HT1080 (cell line): Measurements from ENCODE around the gene FMO2. TPM values are rescaled to one million over a fixed set of nuclear protein-coding genes. Genes with fewer than 3 reads are reported as not detected.

Source experiments
- DNase-seq: peaks from one replicate; pipeline ENCODE4 v3.0.0-alpha.2; 2015; ENCODE audit warnings: low read depth
- total RNA-seq: library from RNA; depleted of rRNA; stranded (reverse); fragments of >200 nt; shearing (Covaris generic); gene quantifications from 2 replicates; pipeline ENCODE4 v1.2.3, GENCODE V29; 2014

Gene FMO2
- total RNA-seq, 1 experiment from 2014 or later = not detected

DNA sequence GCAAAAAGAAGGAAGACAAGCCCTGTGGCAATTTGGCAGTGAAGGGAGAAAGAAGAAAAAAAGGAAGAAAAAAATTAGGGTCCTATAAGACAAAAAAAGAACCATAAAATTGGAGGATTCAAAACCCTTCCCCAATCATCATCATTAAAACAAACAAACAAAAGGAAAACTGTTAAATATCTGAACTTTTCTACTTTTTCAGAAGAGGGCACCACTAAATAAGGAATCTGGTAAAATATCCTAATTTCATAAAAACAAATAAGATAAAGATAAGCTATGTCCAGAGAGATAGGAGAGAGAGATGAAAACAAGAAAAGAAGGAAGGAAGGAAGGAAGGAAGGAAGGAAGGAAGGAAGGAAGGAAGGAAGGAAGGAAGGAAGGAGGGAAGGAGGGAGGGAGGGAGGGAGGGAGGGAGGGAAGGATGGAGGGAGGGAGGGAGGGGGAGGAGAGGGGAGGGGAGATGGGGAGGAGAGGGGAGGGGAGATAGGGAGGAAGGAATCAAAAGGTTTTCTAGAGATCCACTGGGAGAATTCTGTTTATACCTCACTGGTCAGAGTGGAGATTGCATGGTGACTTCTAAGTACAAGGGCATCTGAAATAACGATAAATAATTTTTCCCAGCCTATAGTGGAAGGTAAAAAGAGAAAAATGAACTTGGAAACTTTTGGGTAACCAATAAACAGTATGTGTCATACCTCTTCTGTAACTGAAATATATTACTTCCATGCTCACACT lies 10.4 kb upstream of the FMO2 start:
- no peak for DNase-seq

DNA sequence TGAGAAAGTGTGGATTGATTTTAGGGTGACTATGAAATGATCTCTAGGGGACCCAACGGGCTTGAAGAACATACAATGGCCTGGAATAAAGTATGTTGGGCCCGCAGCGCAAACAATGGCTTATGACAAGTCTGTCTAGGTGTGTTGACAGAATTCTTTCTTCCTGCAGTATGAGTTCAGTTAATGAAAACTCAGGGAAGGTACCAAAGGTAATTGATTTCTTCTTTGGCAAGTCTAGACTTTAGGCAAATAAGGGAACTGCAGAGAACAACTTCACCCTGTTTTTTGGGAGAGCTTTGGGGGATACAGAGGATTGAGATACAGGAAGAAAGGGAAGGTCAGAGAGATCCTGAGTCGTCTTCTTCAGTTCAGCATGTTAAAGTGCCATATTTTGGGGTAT lies 7.8 kb upstream of the FMO2 start:
- DNase-seq = no peak

DNA sequence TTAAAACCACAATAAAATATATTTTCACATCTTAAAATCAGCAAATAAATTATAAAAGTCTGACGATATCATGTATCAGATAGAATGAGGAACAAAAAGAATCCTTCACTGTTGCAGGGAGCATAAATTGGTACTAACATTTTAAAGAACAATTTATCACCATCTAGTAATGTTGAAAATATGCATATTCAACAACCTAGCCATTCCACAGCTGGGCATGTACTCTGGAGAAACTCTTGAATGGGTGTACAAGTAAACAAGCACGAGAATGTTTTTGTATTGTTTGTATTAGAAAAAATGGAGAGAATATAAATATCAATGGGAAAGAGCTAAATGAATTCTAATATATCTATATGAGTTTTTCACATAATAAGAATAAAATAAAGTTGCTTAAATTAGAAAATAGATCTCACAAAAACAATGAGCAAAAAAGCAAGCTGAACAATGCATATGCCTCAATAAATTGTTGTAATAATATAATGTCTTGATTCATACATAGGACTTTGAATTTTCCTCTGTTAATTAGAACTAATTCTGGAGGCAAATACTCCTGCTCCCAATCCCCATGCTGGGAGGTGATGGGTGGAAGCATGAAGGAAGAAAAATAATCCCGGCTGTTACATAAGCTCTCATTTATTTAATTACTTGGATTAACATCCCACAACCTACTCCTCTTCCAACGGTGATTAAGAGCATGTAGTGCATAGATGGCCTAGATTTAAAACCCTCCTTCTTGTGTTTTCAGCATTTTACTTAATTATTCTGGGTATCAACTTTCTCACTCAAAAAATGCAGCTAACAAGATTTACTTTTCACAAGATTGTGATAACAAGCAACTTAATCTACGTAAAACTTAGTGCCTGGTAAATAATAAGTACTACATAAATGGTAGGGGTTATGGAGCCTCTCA lies 5.5 kb upstream of the FMO2 start:
- DNase-seq = no peak

DNA sequence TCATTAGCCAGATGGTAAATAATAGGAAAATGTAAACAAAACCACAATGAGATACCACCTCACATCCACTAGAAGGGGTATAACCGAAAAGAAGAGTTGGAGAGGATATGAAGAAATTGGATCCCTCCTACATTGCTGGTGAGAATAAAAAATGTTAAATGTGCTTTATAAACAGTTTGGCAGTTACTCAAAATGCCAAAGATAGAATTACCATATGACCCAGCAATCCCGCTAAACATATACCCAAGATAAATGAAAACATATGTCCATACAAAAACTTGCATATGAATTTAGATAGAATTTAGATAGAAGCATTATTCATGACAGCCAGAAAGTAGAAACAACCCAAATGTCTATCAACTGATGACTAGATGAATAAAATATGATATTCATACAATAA lies 4.4 kb upstream of the FMO2 start:
- no peak for DNase-seq

DNA sequence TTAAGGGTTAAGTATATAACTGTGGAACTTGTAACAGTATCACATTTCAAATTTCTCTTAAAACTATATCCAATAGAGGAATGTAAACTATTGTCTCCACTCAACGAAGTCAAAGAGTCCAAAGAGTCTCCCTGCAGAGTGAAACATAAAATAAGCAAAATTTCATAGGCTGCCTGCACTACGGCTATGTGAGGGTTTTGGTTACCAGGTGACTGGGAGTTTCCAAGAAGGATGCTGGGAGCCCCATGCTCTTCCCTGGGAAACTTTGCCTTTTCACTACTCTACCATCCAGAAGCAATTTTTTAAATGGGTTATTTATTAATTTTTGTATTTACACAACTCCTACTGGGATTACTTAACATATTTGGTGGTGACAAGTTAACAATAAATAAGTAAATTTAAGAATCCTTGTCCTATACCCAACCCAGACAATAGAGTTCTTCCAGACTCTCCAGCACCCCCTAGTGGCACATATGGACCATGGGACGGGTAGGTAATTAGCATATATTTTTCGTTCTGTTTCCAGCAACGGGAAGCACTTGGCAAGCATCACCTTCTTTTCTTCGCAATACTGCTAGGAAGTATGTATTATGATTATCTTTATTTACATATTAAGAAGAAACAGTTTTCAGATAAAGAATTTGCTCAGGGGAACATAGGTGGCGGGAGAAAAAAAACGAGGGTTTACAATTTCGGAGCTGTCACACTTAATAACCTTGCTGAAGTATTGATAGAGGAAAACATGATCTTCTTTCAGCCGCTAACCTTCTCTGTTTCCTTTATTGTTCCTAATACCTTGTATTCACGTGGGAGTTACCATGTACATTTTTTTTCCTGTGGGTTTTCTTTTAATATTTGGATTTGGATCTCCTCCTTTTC lies 3.5 kb downstream of the FMO2 start:
- peak; percentile 43 for DNase-seq

DNA sequence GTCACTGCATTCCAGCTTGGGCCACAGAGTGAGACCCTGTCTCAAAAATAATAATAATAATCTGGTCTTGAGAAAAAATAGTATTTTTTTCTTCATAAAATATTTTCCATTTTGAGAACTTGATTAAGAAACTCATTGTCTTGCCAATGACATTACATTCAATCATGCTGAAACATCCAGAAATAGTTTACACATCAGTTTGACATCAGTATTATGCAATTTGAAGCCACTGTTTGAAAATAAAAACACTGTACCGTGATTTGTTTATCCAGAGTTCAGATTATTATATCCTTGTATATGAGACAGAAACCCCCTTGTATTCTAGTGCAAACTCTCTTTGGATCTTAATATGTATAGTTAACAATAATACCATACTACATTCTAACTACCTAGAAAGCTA lies 6.9 kb downstream of the FMO2 start:
- no peak for DNase-seq

DNA sequence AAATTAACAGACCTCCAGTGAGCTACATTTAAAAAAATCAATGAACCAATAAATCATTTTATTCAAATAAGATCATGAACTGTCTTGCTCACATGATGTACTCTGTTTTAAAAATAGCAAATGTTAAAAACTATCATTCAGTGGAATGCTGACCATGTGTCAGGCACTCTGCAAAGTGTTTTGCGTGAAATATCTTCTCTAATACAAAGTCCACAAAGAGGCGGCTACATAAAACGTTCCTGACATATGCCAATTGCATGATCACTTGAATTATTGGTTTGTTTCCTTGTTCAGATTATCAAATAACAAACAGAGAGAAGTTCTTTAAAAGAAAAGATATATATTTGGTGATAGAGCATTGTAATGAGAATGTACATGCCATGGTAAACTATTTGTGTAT lies 10.7 kb downstream of the FMO2 start:
- no peak for DNase-seq

DNA sequence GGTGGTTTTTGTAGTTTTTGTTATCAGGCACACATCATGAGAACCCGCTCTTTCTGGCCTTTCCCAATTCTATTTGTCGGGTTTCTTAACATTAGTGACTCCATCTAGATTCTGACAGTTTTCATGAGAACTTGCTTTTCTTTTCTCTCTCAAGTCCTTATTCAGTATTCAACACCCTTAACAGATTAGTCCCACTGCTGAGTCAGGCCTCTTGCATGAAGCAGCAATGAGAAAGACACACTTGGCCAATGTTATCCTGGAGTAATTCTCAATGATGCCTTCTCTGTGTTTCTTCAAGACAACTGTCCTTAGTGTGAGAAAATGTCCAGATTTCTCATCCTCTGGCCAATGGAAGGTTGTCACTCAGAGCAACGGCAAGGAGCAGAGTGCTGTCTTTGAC lies 11.3 kb downstream of the FMO2 start:
- no peak for DNase-seq

DNA sequence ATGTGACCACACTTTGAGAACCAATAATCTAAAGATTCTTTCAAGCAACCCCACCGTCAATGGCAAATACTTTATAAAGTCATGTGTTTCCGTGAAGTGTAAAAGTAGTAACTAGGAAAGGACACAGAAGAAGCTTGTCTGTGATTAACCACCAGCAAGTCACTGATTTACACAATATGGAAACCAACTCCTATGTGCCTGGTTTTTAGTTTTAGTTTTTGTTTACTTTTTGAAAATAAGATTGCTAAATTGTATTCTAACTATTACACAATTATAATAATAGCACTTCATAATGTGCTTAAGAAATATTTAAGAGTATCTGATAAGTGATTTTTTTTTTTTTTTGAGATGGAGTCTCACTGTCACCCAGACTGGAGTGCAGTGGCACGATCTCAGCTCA lies 13.0 kb downstream of the FMO2 start:
- no peak for DNase-seq

DNA sequence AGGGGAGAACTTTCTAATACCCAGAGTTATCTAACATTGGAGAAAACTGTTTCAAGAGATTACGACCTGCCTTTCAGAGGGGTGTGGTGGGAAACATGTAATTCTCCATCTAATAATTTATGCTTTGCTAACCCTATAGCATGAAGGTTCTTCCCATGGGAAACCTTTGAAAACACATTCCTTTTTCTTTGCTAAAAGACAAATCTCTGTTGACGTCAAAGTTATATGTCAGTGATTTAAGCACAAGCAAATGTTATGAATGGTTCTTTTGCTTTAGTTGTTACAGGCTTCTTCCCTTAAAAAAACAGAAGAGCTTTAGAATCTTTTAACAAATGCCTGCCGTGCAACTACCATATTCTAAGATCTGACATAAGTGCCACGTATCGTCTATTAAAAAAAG lies 19.2 kb downstream of the FMO2 start:
- no peak for DNase-seq

DNA sequence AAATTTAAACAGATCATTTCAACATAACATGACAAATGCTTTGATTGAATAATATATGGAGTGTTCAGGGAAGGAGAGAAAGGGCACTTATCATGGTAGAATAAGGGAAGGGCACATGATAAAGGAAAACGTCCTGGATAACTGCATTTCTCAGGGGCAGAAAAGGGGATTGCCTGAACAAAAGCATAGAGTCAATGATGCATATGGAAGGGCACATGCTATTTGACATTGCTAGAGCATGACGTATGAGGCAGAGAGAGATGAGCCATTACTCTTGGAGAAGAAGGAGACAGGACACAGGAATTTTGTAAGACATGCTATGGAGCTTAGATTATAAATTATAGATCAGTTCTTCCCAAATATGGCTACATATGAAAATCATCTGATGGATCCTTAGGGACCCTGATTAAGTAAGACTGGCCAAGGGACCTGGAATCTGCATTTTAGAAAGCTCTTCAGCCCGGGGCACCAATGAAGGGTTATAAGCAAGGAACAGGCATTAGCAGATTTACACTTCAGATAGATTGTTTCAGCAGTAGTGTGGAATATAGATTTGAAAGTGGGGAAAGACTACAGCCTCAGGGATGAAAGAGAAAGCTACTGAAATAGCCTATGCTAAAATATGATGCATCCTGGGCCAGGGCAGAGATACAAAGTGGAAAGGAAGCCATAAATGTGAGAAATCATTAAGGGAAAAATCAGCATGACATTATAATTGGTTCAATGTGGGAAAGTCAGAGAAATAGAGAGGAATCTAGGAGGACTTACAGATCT lies 21.3 kb downstream of the FMO2 start:
- DNase-seq = no peak

DNA sequence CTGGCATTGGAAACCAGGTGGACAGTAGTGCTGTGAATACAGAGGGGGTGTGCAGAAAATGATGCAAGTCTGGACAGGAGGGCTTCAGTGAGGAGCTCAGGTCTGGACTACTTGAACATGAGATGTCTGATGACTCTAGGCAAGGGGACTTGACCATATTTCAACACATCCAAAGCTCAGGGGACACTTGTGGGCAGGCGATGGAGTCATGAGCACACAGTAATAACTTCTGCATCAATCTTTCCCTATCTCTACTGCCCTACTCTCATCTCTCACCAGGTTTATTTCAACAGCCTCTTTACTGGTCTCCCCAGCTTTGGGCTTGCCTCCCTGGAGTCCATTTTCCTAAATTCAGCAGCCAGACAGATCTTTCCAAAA lies 21.9 kb downstream of the FMO2 start:
- no peak for DNase-seq

DNA sequence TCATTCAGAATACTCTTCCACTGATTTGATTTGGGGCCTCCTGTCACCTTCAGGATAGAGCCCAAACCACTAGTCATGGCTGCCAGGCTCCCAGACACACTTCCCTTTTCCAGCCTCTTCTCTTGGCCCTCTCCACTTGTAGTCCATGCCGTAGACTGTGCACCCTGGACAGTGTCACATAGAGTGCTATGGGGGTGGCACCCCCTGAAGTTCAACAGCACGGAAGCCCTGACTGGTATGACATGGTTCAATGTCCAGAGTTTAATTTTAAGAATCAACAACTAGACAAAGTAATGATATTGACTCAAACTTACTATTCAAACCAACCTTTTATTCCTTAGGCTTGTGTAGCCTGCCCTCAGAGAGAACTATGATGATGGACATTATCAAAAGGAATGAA lies 22.3 kb downstream of the FMO2 start:
- DNase-seq = no peak

DNA sequence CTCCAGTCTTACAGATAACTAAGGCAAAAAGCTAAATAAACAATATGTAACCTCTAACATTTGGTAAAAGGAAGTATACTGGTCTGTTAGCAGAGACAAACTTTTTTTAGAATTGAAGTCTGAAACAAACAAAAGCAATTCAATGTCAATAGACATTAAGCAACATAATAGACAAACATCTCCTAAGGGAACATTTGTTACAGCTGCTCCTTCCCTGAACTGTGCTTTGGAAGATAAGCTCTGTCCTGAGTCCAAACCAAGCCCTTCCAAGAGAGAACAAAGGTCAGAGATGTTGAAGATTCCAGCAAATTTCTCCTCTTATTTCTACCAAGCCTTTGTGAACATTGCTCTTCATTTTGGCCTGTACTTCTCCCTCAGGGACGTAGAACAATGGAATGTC lies 25.3 kb downstream of the FMO2 start:
- no peak for DNase-seq

DNA sequence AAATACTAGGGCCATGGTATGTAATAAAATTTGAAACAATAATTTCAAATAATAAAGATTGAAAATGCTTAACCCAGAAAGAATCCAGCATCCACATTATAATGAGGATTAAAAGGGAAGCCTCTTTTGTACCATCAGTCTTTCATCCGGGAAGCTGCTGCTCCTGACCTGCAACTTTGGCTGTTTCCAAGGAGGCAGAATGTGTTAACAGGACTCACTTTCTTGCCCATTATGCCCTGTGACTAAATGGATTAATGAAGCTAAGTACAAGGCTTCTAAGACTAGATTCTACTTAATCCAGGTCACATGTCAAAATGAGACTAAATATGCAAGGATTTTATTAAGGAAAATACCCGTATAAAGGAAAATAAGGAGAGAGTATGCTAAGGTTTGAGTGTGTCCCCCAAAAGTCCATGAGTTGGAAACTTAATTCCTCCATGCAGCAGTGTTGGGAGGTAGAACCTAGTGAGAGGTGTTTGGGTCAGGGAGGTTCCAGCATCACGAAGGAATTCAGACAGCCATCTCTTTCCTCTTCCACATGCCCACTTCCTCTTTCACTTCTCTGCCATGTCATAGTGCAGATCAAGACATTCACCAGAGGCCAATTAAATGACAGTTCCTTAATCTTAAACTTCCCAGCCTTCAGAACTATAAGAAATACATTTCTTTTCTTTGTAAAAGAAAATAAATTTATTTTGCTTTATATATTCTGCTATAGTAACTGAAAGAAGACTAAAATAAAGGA lies 27.7 kb downstream of the FMO2 start:
- no peak for DNase-seq

DNA sequence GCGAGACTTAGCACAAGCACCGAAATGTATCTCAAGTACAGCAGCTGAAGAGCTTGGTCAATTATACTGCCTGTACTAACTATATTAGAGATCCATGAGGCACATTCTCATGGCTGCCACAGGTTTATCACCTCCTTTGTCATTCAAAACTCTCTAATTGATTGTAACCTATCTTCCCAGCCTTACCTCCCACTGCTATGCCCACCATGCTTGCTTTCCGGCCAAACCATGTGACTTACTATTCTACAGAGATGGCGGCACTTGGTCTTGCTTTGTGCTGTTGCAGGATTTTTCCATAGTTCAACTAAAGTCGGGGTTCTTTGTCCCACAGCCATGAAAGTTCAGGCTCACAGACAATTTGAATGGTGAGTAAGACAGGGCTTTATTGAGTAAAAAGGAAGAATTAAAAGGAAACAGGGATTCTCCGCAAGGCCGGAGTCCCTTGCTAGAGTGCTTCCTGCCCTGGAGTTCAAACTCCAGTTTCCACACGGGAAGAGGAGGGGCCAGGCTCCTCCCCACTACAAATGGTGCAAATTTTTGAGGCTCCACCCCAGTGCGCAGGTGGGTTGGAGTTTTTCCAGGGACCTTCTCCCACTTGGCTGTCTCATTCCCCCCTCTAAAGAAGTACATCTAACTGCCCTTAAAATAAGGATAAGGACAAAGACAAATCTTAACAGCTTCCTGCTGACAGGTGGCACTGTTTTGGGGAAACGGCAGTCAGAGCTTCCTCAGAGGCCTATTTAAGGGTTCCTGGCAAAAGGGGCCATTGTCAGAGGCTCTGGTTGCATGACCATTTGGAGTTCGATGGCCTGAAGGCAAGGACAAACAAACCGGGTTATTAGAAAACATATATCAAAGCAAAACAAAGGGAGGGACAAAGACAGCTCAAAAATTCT lies 28.7 kb downstream of the FMO2 start:
- DNase-seq = no peak

DNA sequence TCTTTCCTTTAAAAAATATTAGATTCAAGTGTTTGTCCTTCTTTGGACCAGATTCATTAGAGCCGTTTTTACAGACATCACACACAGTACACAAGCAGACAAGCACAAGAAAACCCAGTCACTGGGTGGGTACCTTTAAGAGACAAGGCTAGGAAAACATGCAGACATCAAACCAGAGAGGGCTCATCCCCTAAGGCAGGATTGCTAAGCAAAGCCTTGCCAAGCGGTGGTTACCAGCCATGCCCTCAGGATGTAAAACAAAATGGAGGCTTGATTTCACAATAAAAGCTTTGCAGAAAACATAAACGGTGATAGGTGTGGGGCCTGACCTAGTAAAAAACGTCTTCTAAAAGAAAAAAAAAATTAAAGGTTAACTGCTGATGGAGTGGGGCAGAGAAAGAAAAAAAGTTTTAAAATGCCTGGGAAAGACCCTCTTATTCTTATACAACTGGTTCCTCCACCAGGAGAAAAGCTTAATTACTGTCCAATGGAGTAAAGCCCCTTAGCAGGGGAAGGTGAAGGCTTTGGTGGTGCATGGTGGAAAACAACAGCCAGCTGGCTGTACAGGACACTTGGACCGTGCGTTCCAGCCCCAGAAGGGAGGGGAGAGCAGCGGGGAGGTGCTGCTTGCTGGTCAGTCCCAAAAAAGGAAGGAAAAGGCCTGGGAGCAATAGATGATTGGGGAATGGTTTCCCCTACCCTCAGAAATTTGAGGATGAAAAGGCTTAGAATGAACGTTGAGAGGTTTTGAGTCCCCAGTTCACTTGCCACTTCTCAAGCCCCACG lies 32.8 kb downstream of the FMO2 start:
- DNase-seq = no peak

DNA sequence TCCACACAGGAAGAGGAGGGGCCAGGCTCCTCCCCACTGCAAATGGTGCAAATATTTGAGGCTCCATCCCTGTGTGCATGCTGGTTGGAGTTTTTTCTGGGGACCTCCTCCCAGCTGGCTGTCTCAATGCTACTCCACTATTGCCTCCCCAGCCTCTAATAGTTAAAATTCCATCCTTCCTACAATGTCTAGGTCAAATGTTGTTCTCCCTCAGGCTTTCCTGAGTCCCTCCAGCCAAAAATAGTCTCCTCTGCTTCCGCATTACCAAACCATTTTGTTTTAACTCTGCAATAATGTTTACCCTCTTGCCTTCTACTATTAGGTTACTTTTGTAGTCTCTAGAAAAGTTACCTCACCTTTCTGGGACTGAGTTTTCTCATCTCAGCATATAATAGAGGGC lies 33.6 kb downstream of the FMO2 start:
- DNase-seq = no peak
